ENCODE data around the gene UPF2.

DNA sequence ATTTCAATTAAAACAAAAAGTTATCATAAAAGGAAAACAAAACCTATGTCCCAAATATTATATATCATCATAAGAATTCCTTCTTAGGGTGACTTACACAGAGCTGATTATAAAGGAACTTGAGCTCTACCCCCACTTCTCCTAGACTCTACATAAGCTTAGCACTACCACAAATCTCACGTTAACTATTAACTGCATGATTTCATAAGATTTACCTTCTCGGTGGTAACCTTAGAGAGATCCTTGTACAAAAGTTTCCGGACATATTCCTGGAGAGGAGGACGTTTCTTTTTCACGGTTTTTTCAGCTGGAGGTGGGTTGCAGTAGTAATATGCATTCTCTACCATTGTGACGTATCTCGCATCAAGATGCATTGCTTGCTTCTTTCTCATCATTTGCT lies 83.7 kb downstream of the UPF2 start:
- TF ChIP-seq, protein P1, sequence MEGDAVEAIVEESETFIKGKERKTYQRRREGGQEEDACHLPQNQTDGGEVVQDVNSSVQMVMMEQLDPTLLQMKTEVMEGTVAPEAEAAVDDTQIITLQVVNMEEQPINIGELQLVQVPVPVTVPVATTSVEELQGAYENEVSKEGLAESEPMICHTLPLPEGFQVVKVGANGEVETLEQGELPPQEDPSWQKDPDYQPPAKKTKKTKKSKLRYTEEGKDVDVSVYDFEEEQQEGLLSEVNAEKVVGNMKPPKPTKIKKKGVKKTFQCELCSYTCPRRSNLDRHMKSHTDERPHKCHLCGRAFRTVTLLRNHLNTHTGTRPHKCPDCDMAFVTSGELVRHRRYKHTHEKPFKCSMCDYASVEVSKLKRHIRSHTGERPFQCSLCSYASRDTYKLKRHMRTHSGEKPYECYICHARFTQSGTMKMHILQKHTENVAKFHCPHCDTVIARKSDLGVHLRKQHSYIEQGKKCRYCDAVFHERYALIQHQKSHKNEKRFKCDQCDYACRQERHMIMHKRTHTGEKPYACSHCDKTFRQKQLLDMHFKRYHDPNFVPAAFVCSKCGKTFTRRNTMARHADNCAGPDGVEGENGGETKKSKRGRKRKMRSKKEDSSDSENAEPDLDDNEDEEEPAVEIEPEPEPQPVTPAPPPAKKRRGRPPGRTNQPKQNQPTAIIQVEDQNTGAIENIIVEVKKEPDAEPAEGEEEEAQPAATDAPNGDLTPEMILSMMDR (IDR thresholded peaks at IDR 0.05): no peak
- TF ChIP-seq ZFX (IDR thresholded peaks at IDR 0.05; ENCODE audit: borderline replicate concordance): no peak
